T-helper 2 cell treated with Interferon-gamma antibody and Interleukin-4, amounts not matched to agents 100 ng/mL and 5 ng/mL, for 36 hours (primary cell): Measurements from ENCODE around the gene SEPTIN8. TPM values are rescaled to one million over a fixed set of nuclear protein-coding genes. Genes with fewer than 3 reads are reported as not detected.
"Not testable (repeated sequence)": the region's sequence is repeated elsewhere in the genome, so short reads cannot be mapped to it uniquely, and the experiment has no call there.

Source experiments
- intact Hi-C: fragments of 100-400 bp; cut with micrococcal nuclease; formaldehyde crosslinking; loops from one replicate; pipeline ENCODE4 v1.15.1; 2023
- total RNA-seq: library from RNA; stranded (reverse); gene quantifications from 2 replicates; pipeline ENCODE4 v1.2.3, GENCODE V29; 2022

The SEPTIN8 gene
- total RNA-seq, 1 donor from 2014 or later = 28.2 TPM

- intact Hi-C loops = no loop called here
Observed at GRCh38 chr5:132813599-132814502, 36.8 kb upstream of the SEPTIN8 start.

- intact Hi-C loops = no loop called here
Observed at GRCh38 chr5:132812781-132813598, 36.0 kb upstream of the SEPTIN8 start, which contains the start of gene SOWAHA. SOWAHA (plus strand) TSS chr5:132813302; CDS start chr5:132813622, 320 bp downstream.

- intact Hi-C loops = no loop called here
Observed at GRCh38 chr5:132812123-132812765, 35.2 kb upstream of the SEPTIN8 start.

- intact Hi-C loops = no loop called here
Observed at GRCh38 chr5:132810605-132811004, 33.6 kb upstream of the SEPTIN8 start.

GRCh38 chr5:132808866-132809265, 31.8 kb upstream of the SEPTIN8 start:
- intact Hi-C loops = no loop called here

GRCh38 chr5:132808448-132808847, 31.4 kb upstream of the SEPTIN8 start:
- intact Hi-C loops = no loop called here

- intact Hi-C loops = no loop called here
Observed at GRCh38 chr5:132807163-132807838, 30.3 kb upstream of the SEPTIN8 start.

- intact Hi-C loops = not testable (repeated sequence)
Observed at GRCh38 chr5:132806804-132807162, 29.7 kb upstream of the SEPTIN8 start.

GRCh38 chr5:132805872-132806271, 28.8 kb upstream of the SEPTIN8 start:
- intact Hi-C loops = not testable (repeated sequence)

- intact Hi-C loops = not testable (repeated sequence)
Observed at GRCh38 chr5:132804219-132804618, 27.2 kb upstream of the SEPTIN8 start.

GRCh38 chr5:132802685-132803066, 25.6 kb upstream of the SEPTIN8 start:
- intact Hi-C loops = not testable (repeated sequence)

GRCh38 chr5:132802044-132802684, 25.1 kb upstream of the SEPTIN8 start:
- intact Hi-C loops = no loop called here

- intact Hi-C loops = no loop called here
Observed at GRCh38 chr5:132800545-132800944, 23.5 kb upstream of the SEPTIN8 start.

GRCh38 chr5:132799392-132799791, 22.4 kb upstream of the SEPTIN8 start:
- intact Hi-C loops = no loop called here

GRCh38 chr5:132797651-132798050, 20.6 kb upstream of the SEPTIN8 start:
- intact Hi-C loops = no loop called here

- intact Hi-C loops = no loop called here
Observed at GRCh38 chr5:132791026-132791425, 14.0 kb upstream of the SEPTIN8 start.

GRCh38 chr5:132790201-132790865, 13.3 kb upstream of the SEPTIN8 start:
- intact Hi-C loops = no loop called here

GRCh38 chr5:132788990-132789886, 12.2 kb upstream of the SEPTIN8 start:
- intact Hi-C loops = no loop called here

GRCh38 chr5:132788508-132788907, 11.5 kb upstream of the SEPTIN8 start:
- intact Hi-C loops = no loop called here
